GM21528 (cell line): ENCODE measurements around the gene C2orf69.

Experiments
- ATAC-seq: cut with Tn5 transposase; IDR thresholded peaks from one replicate; pipeline ENCODE4 v1.9.1; 2021; ENCODE audit warnings: mild to moderate bottlenecking, moderate library complexity; ENCODE audit not compliant: unreplicated experiment, low FRiP score

The C2orf69 gene

DNA sequence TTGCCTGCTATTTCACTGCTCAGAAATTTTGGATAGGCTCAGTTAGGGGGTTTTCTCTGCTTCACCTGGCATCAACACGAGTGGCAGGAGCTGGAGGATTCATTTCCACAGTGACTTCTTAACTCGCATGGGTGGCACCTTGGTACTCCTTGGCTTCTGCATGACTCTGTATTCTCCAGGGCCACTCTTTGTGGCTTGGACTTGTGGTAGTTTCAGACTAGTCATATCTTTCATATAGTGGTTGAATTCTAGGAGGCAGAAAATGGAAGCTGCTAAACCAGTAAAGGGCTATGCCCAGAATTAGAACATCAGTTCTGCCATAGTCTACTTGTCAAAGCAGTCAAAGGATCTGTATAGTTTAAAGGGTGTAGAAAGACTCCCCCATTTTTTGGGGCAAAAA is 51.1 kb downstream of the C2orf69 start:
- no peak for ATAC-seq

GRCh38 chr2:199966405-199966804 is 55.3 kb downstream of the C2orf69 start:
- ATAC-seq: no peak

- ATAC-seq: no peak
Measured at GRCh38 chr2:199966976-199967375, 55.9 kb downstream of the C2orf69 start.

GRCh38 chr2:199968126-199968525 is 57.0 kb downstream of the C2orf69 start:
- ATAC-seq: no peak

- no peak for ATAC-seq
Measured at GRCh38 chr2:199972088-199972626, 61.1 kb downstream of the C2orf69 start.

DNA sequence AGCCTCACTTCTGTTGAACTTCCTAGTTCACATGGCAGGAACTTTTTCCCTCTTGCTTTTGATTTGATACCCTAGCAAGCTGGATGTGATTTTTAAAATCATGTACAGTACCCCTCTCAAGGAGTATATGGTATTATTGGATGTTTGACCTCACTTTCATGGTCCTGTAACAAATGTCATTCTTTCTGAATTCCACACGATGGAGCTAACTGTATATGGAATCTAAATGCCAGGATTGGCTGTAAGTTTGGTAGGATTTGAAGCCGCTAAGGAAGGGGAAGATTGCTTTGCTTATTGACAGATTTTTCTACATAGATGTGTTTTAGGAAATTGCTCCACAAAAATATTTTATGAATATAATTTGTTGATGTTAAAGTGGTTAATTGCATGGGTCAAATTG is 62.6 kb downstream of the C2orf69 start:
- ATAC-seq: no peak

DNA sequence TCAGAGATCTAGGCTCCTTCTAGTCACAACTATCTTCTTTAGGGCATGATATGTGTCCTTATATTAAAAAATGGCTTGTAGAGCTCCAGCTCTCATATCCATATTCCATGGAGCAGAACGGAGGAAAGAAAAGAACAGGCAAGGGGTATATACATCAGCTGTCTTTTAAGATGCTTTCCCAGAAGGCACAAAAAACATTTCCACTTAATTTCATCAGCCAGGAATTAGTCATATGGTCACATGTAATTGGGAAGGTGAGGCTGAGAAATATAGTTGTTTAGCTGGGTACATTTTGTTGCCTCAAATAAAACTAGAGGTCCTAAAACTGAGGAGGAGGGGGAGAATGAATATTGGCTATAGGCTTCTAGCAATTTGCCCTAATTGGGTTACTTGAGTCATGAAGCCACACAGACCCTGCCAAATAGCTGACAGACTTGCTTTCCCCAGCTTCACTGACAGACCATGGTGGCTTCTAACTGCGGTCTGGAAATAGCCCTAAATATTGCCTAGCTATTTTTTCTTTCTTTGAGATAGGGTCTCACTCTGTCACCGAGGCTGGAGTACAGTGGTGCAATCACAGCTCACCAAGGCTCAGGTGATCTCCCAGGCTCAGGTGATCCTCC is 64.3 kb downstream of the C2orf69 start:
- ATAC-seq: no peak
